GM21717 (cell line): ENCODE results near the gene LYST.
"Not testable (repeated sequence)": the region's sequence is repeated elsewhere in the genome, so short reads cannot be mapped to it uniquely, and the experiment has no call there.

ENCODE experiments used
- ATAC-seq: cut with Tn5 transposase; IDR thresholded peaks from one replicate; pipeline ENCODE4 v1.9.1; 2021; ENCODE audit warnings: mild to moderate bottlenecking, moderate library complexity; ENCODE audit not compliant: unreplicated experiment

Gene LYST

GRCh38 chr1:235861857-235862256 is 4.8 kb downstream of the LYST start:
- no peak for ATAC-seq

DNA sequence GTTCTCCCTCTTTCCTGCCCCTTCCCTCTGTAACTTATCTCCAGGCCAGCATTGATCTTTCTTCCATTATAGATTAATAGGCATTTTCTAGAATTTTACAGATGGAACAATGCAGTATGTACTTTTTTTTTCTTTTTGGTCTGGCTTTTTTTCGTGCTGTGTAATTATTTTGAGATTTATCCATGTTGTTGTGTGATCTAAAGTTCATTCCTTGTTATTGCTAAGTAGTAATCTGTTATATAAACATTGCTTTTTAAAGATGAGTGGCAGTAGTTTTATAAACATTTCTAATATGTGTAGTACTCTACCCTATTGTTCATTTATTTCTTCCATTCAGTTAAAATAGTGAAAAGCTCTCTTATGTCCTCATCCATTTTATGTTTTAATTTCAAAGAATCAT is 5.9 kb downstream of the LYST start:
- no peak for ATAC-seq

- ATAC-seq, result no peak
Observed at GRCh38 chr1:235859789-235860188, 6.9 kb downstream of the LYST start.

DNA sequence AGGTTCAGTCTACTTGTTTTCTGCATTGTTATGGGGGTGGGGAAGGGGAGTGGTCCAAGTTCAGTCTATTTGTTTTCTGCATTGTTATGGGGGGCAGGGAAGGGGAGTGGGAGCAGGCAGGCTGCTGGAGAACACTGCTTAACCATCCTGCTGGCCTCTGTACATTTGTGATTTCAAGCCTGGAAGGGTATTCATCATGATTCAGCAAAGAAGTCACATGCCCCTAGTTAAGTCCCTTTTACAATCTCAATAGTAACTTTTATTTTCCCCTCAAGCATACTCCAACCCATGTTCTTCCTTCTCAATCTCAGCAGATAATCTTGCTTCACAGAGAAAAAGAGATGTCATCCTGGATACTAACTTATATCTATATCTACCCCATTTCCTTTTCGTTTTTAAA is 7.9 kb downstream of the LYST start:
- no peak for ATAC-seq

- ATAC-seq, result no peak
Observed at GRCh38 chr1:235857756-235858155, 8.9 kb downstream of the LYST start.

- peak; percentile 49 for ATAC-seq
Observed at GRCh38 chr1:235855811-235856429, 10.8 kb downstream of the LYST start.

- ATAC-seq, result peak; percentile 48
Observed at GRCh38 chr1:235854347-235854746, 12.4 kb downstream of the LYST start.

DNA sequence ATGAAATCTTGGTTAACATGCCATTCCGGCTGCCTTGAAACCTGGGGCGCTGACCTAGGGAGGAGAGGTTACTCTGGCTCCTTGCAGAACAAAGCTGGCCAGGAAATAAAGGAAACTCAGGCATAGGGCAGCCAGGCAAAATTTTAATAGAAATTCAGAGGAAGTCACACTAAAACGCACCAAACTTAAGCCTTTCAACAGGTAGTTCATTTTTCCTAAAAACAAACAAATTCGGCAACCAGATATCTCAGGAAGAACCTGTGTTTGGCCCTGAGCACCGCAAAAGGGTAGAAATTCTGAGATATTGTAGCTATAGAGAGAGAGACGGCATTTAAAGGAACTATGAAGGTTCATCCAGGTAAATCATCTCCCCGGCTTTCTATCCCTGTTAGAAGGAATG is 13.1 kb downstream of the LYST start:
- no peak for ATAC-seq

DNA sequence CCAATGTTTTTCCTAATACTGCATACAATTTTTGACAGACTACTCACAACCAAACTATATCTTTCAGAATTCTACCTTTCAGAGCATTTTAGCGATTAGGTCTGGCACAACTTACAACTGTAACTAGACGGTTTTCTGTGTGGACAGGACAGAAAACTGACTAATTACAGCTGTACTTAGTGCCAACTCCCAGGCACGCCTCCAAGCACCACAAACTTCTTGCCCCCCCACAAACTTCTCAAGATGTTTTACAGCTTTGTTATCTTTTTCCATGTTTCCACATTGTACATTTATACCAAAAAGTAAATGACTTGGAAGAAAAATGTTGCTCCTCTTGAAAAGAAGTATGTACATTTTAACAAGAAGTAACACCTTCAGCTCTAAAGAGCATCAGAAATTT is 13.8 kb downstream of the LYST start:
- ATAC-seq, result no peak

GRCh38 chr1:235851939-235852338 is 14.8 kb downstream of the LYST start:
- ATAC-seq, result no peak

DNA sequence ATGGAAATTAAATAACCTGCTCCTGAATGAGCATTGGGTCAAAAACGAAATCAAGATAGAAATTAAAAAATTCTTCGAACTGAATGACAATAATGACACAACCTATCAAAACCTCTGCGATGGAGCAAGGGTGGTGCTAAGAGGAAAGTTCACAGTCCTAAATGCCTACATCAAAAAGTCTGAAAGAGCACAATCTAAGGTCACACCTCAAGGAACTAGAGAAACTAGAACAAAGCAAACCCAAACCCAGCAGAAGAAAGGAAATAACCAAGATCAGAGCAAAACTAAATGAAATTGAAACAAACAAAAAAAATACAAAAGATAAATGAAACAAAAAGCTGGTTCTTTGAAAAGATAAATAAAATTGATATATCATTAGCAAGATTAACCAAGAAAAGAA is 18.5 kb downstream of the LYST start:
- not testable (repeated sequence) for ATAC-seq

- not testable (repeated sequence) for ATAC-seq
Observed at GRCh38 chr1:235845656-235846107, 21.0 kb downstream of the LYST start.

GRCh38 chr1:235844776-235845175 is 21.9 kb downstream of the LYST start:
- ATAC-seq, result no peak

GRCh38 chr1:235843461-235843961 is 23.2 kb downstream of the LYST start:
- ATAC-seq, result no peak

DNA sequence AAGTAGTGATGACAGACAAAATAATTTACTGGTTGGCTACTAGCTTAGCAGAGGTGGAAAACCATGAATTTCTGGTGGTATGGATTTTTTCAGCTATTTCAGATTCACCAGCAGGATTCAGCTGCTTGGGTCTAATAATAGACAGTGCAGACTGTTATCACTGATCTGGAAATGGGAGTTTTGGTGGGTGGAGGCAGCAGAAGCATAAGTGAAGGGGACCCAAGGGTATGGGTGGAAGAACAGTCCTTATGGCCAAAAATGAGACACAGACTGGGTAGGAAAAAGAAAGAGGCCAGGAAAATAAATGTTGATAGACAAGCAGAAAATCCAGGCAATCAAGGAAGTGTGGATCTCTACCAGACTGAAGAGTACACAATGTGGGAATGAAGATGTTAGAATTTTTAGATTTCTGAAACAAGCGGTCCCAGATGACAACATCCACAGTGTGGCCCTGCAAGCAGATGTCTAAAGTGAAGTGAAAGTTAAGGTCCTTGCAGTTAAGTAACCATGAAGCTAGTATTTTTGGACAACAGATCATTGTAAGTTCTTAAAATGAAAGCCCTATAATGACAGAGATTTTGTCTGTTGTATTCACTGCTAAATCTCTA is 24.7 kb downstream of the LYST start:
- peak; percentile 77 for ATAC-seq

DNA sequence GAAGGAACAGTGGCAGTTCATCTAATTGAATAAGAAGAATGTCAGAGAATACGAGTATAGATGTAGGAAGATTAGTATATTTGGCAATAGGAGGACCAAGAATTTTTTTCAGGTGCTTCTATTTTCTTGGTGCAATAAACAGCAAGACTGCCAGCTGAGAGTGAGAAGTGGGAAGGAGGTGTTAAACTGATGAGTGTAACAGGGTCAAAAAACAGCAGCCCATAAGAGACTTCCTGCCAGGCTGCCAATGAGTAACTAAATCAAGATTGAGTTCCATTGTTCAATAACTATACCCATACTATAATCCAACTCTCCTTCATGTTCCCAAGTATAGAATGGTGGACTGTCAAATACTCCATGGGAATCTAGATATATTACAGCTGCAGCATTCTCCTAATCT is 28.7 kb downstream of the LYST start:
- ATAC-seq, result no peak

- no peak for ATAC-seq
Observed at GRCh38 chr1:235835226-235835625, 31.5 kb downstream of the LYST start.

DNA sequence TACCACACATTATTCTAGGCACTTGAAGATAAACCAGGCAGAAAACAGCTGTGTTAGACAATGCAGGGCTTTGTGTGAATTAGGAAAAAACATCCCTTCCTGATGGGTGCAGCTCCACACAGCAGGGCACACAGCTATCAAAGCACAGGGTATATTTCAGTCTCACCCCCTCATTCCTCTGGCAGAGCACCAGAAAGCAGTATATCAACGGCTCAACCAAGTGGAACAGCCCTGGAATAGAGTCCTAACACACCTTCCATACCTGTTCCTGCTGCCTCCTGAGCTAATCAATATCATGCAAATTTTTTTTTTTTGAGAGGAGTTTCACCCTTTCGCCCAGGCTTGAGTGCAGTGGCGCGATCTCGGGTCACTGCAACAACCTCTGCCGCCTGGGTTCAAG is 32.1 kb downstream of the LYST start:
- ATAC-seq, result no peak

DNA sequence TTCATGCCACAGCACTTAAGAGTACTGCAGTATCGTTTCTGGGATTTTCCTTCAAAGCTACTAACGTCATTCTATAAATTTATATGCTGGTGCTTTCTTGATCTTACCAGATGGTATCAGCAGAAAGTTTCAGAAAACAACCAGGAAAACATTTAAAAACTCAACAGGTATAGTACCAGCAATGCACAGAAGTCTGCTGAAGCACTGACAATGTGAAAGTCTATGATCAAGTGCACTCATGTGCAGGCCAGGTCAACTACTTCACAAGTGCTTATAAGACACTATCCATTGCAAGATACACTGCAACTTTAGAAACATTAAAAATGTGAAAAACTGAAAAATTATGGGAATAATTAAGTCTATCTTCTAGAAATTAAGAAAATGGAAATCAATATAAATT is 34.7 kb downstream of the LYST start:
- no peak for ATAC-seq

DNA sequence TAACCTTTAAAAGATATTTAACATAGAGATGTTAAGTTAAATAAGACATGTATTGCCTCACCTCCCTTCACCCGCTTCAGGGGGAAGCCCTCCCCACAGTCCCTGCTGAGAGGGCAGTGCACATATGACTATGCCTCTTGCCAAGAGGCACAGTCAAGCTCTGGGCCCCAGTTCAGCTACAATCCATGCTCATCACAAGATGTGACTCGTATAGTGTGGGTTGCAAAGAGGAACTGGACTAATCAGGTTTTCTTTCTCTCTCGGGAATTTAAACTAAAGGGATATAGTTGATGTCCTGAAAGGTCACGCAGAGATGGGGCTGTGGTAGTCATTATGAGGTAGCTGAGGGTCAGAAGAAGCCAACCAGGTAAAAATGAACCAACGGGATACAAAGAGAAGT is 35.6 kb downstream of the LYST start:
- ATAC-seq, result peak; percentile 98

DNA sequence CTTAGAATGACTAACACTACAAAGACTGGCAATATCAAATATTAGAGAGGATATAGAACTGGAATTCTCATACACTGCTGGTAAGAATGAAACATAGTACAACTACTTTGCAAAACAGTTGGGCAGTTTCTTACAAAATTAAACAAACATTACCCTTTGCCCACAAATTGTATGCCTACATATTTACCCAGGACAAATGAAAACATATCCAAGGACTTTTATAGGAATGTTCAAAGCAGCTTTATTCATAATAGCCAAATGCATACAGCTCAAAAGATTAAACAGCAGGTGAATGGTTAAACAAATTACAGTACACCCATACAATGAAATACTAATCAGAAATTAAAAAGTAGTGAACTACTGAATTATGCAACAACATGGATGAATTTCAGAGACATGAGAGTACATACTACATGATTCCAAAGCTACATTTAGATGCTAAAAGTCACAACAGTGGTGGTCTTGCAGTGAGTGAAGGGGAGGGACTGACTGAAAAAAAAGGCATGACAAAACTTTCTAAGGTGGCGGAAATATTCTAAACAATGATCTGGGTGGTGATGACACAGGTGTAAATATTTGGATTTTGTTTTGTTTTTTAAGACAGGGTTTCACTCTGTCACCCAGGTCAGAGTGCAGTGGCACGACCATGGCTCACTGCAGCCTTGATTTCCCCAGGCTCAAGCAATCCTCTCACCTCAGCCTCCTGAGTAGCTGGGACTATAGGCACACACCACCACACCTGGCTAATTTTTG is 40.4 kb downstream of the LYST start:
- no peak for ATAC-seq

DNA sequence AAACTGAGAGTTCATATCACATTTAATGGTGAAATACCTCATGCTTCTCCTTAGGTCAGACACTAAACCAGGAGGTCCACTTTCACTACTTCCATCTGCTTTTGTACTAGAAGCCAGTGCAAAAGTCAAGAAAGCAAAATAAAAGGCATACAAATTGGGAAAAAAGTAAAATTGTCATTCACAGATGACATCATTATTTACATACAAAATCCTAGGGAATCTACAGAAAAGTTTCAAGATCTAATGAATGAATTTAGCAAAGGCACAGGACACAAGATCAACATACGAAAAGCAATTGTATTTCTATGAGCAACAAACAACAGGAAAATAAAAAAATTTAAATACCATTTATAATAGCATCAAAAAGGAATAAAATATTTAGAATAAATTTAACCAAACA is 41.5 kb downstream of the LYST start:
- ATAC-seq, result no peak
